ENCODE data around the gene THEM5.

Gene THEM5

DNA sequence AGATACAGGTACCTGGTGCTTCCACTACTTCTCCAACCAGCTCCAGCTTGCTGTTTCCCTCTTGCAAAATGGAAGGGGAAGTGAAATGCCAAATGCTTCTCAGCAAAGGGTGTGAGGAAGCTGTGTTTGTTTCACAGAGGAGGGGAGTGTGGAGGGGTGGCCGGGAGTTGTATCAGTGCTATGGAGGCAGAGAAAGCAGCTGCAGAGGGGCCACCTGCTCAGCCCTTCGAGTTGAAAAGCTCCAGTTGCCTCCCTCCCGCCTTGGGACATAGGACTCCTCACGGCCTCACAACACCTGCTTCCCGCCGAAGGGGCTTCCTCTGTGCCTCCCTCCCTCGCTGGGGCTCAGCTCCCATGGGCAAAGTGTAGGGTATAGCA lies 36.2 kb downstream of the THEM5 start:
- no peak for DNase-seq

GRCh38 chr1:151816548-151817352 lies 36.8 kb downstream of the THEM5 start:
- DNase-seq = no peak

GRCh38 chr1:151815716-151816327 lies 37.7 kb downstream of the THEM5 start:
- DNase-seq = no peak

DNA sequence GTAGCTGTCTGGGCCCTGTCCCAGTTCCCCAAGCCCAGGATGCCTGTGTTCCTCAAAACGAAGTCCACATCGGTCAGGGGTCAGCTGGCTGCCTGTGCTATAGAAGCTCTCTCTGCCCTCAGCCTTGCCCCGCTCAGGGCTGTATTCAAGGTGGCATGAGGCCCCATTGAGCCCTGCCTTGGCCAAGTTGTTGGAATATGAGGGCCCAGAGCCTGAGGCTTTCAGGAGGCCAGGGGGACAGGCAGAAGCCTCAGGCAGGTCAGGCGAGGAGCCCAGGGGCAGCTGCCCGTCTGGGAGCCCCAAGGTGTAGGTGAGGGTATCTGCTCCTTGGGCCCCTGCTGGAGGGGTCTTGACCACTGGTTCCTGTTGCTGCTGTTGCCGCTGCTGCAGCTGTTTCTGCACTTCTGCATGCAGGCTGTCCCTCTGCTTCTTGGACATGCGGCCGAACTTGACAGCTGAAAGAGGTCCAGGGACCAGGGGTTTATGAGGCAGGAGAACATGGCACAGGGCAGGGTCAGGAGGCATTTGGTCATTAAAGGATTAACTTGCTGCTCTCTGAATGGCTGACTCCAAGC lies 38.5 kb downstream of the THEM5 start:
- DNase-seq = no peak

GRCh38 chr1:151814426-151814825 lies 39.1 kb downstream of the THEM5 start:
- no peak for DNase-seq

DNA sequence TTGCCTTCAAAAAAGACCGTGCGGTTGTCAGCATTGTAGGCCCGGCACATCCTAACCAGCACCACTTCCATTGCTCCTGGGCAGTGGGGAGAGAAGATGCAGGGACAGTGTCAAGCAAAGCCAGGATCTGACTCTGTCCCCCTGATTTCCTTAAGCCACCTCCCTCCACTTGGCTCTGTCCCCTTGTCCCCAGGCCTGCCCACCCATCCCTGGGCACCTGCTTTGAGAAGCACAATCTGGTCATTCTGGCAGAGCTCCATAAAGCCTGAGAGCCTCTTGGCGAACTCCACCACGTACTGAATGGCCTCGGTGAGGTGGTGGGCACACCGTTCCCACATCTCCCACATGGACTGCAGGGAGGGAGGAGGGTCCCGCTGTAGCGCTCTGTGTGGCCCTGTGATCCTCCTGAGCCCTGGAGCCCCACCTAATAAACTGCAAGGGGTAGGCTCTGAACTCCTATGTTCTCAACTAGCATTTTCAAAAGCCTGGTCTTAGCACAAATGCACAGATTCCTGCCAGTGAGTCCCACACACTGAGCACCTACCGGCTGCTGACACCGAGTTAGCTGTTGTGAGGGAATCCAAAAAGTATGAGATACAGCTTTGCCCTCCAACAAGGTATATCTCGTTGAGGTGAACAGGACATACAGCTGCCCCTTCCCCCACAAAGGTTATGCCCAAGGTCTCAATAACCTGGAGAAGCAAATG lies 40.1 kb downstream of the THEM5 start:
- no peak for DNase-seq

DNA sequence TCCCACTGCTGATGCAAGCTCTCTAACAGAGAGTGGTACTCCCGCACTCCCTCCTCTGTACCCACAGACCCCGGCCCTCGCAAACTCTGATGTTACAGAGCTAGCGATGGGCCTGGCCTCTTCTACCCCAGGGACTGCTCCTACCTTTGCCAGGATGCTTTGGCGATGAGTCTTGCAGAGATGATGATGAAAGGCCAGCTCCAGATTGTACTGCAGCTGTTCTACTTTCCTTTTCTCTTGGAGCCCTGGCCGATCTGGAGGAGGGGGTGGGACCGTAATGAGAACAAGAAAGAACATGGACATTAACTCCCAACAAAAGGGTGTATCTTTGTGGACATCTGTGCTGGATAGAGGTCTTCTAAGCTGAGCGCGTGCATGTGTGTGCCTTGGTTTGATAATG lies 42.3 kb downstream of the THEM5 start:
- no peak for DNase-seq

DNA sequence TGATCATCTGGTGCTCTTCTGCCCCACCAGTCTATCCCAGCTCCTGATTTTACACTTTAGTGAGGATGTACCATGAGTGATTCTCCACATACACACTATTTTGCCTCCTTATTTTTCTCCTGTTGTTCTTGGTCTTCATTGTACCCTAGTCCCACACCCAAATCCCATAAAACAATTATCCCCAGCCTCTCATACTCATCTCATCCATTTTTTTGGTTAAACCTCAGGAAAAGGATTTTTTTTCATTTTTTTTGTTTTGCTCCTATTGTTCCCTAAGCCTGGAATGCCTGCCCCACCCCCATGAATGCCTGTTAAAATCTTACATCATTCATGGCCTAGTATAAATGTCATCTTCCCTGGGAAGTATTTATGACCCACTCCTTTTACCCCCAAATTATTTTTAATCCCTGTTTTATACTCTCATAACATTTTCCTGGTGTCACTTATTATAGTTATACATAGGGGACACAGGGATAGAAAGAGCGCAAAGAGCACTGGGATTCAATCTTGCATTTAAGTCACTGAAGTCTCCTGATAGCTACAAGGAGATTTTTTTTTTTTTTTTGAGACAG lies 43.4 kb downstream of the THEM5 start:
- no peak for DNase-seq

- no peak for DNase-seq
Observed at GRCh38 chr1:151809290-151809984, 44.1 kb downstream of the THEM5 start.

DNA sequence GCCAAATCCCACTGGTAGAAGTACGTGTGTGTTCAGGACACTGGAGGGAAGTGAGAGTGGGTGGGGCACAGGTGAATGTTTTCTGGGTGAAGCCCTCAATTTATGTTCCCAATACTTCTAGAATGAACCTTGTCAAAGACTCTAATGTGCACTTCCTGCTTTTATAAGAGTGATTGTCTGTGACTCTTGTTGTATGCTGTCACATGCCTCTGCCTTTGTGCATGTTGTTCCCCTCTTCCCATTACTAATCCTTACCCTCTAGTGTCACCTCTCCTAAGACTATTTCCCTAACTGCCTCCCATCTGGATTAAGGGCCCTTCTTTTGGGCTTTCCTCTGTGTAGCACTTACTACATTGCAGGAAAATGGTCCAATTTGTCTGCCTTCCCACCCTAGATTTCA lies 45.7 kb downstream of the THEM5 start:
- DNase-seq = no peak

GRCh38 chr1:151807131-151807530 lies 46.4 kb downstream of the THEM5 start:
- no peak for DNase-seq

DNA sequence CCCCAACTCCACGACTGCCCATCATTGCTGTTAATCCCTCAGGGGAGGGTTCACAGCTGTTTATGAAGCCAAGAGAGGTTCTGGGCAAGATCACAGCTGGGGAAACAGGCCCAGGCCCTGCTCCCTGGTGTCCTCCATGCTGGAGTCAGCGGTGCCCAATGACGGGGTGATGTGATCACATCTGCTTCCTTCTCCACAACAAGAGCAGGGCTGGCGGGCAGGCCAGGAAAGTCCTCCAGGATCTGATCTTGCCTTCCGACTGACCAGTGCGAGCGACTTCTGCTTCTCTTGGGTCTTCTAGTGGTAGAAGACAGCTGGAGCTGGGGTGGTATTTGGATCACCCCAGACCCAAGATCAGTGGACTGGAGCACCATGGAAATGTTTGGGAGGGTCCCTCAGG lies 47.3 kb downstream of the THEM5 start:
- DNase-seq = no peak

DNA sequence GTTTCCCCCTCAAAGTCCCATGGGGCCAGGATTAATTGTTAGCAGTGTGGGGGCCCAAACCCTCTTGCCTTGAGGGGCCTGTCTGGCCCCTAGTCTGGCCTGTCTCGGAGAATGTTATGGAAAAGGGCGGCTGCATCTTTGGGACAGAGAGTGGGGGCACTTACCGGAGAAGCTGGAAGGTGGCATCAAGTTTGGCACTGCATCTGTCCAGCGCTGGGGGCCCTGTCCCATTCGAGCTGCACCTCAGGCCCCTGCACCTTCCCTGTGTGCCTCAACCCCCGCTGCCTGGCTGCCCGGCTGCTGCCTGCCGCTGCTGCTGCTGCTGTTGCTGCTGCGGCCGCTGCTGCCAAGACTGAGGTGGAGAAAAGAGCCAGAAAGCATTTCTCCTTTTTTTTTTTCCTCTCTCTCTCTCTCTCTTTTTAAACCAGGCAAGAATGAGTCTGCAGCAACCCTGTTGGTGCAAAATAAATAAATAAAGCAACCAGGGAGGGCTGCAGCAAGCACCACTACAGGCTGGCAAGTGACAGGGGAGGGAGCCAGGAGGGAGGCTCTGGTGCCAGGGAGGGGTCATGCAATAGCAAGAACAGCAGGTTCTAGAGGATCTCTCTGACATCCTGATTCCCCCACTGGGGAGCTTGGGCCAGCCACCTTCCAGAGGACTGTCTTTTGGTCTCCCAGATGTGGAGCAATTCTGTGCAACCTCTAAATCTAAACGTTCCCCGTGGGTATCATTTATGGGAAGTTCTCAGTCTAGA lies 48.3 kb downstream of the THEM5 start, which contains the start of gene LINGO4:
LINGO4 (minus strand) TSS at position 354 of the 755 bp plus-strand sequence. CDS start 2,715 bp downstream, outside the sequence.
- no peak for DNase-seq

DNA sequence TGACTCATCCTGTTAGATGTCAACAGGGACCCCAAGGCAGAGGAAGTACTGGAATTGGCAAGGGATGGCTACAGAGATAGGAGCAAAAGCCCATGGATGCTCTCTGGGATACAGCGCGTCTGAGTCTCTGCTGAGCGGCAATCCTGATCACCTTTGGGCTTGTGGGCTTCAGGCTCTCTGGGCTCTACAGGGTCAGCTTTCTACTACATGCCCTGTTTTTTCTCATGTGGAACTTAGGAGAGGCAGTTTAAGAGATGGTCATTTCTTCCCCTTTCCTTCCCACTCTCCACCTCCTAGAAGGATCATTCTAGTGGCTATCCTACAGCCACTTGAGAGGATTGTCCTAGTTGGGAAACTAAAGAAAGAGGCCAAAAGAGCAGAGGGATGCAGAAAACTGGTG lies 49.6 kb downstream of the THEM5 start:
- no peak for DNase-seq

DNA sequence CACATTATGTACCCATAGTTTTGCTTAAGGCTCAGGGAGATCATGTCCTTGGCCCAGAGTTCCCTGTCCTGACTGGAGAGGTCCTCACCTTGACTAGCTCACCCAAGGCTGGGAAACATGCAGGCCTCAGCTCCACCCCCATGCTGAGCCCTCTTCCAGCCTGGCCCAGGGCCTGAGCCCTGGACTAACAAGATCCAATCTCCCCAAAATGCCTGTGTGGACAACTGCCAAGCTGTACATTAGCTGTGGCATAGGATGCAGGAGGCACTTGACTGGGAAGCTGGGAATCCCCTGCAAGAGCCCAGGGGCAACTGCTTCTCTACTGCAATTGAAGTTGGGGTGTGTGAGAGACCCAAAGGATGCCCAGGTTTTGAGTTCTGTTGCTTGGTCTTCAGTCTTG lies 50.3 kb downstream of the THEM5 start:
- DNase-seq = no peak

- no peak for DNase-seq
Observed at GRCh38 chr1:151802372-151802771, 51.1 kb downstream of the THEM5 start.

DNA sequence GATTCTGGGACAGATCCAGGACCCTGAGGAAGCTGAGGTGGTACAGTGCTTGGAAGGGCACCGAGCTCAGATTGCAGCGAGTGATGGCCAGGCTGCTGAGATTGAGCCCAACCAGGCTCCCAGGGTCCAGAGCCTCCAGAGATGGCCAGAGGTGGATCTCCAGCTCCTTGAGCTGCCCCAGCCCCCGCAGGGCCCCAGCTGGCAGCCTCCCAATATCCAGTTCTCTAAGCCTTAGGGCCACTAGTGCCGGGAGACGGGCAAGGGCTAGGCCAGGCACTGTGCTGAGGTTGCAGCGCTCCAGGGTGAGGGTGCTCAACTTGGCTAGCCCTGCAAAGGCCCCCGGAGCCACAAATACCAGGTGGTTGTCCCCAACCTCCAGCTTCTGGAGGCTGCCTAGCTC lies 51.7 kb downstream of the THEM5 start:
- DNase-seq = no peak

DNA sequence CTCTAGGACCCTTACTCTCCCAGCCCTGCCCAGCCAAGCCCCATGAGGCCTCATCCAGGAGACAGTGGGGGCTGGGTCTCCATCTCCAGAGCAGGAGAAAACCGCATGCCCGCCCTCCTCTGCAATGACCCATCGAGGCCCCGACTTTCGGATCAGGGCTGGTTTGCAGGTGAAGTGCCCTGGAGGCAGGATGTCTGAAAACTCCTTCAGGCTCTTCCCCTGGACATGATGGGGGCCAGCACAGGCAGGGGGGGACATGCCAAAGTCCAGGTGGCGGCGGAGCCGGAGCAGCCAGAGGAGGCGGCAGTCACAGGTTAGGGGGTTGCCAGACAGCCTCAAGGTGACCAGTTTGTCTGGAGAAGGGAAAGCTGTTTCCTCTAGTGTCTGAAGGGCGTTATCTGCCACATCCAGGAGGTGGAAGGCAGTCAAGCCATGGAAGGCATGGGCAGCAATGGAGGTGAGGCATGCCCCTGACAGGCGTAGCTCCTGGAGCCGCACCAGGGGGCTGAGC lies 52.1 kb downstream of the THEM5 start:
- no peak for DNase-seq

GRCh38 chr1:151800830-151801229 lies 52.7 kb downstream of the THEM5 start:
- no peak for DNase-seq

- DNase-seq = no peak
Observed at GRCh38 chr1:151799179-151800022, 54.1 kb downstream of the THEM5 start.

- DNase-seq = no peak
Observed at GRCh38 chr1:151798571-151798970, 54.9 kb downstream of the THEM5 start.
